SK-N-SH (cell line): ENCODE measurements around the gene CELF2.

Experiments used
- CTCF ChIP-seq: fragments of 200-600 bp; sonication (generic); IDR thresholded peaks from 2 replicates; pipeline ENCODE4 v1.6.1; 2017; ENCODE audit warnings: antibody characterized with exemption, mild to moderate bottlenecking, moderate library complexity
- EP300 ChIP-seq, 2 experiments: IDR thresholded peaks; 2 replicates each; pipeline versions ENCODE4 v1.4.0 to v1.6.1; 2012; ENCODE audit warnings: borderline replicate concordance in 1 of 2, low read depth in 1 of 2, low read length in 1 of 2
- EZH2phosphoT487 ChIP-seq: fragments of 200-600 bp; sonication (generic); IDR thresholded peaks from 2 replicates; pipeline ENCODE4 v1.6.1; 2017; ENCODE audit warnings: low read depth, mixed run types, mild to moderate bottlenecking, antibody characterized with exemption, moderate library complexity, borderline replicate concordance
- JUND ChIP-seq: IDR thresholded peaks from 2 replicates; pipeline ENCODE4 v1.4.0; 2012
- MXI1 ChIP-seq: IDR thresholded peaks from 2 replicates; pipeline ENCODE4 v1.6.1; 2012; ENCODE audit warnings: mild to moderate bottlenecking, low read depth, low read length, improper control_type of control experiment
- NFIC ChIP-seq: IDR thresholded peaks from 2 replicates; pipeline ENCODE4 v1.4.0; 2012; ENCODE audit warnings: borderline replicate concordance
- NRF1 ChIP-seq: IDR thresholded peaks from 2 replicates; pipeline ENCODE4 v1.6.1; 2012; ENCODE audit warnings: low read depth, mild to moderate bottlenecking, low read length
- POLR2AphosphoS5 ChIP-seq: IDR thresholded peaks from 2 replicates; pipeline ENCODE4 v1.6.1; 2012; ENCODE audit warnings: low read depth, low read length
- RAD21 ChIP-seq: IDR thresholded peaks from 2 replicates; pipeline ENCODE4 v1.6.1; 2012; ENCODE audit warnings: mild to moderate bottlenecking, low read length
- RFX5 ChIP-seq: IDR thresholded peaks from 2 replicates; pipeline ENCODE4 v1.6.1; 2012; ENCODE audit warnings: mild to moderate bottlenecking, improper control_type of control experiment, low read length
- RXRA ChIP-seq: IDR thresholded peaks from 2 replicates; pipeline ENCODE4 v1.4.0; 2012; ENCODE audit warnings: low read depth, mild to moderate bottlenecking, borderline replicate concordance
- SIN3A ChIP-seq: IDR thresholded peaks from 2 replicates; pipeline ENCODE4 v1.6.1; 2012; ENCODE audit warnings: low read depth, mild to moderate bottlenecking, low read length, moderate library complexity, borderline replicate concordance
- SMC3 ChIP-seq: IDR thresholded peaks from 2 replicates; pipeline ENCODE4 v1.6.1; 2012; ENCODE audit warnings: low read depth, low read length, improper control_type of control experiment
- TAF1 ChIP-seq: IDR thresholded peaks from 2 replicates; pipeline ENCODE4 v1.6.1; 2012; ENCODE audit warnings: low read depth, mild to moderate bottlenecking, low read length, moderate library complexity, borderline replicate concordance

- no peak for TF ChIP-seq JUND
- TF ChIP-seq CTCF, result no peak
- TF ChIP-seq POLR2AphosphoS5, result no peak
- TF ChIP-seq NFIC, result no peak
- no peak for TF ChIP-seq RAD21
- TF ChIP-seq TAF1, result no peak
- TF ChIP-seq RFX5, result no peak
- TF ChIP-seq RXRA, result no peak
- no peak for TF ChIP-seq EZH2phosphoT487
- no peak for TF ChIP-seq MXI1
- TF ChIP-seq EP300 (IDR thresholded peaks at IDR 0.05; ENCODE audit: borderline replicate concordance in 1 of 2, low read depth in 1 of 2, low read length in 1 of 2), result no peak
- no peak for TF ChIP-seq SIN3A
- TF ChIP-seq SMC3, result no peak
- TF ChIP-seq NRF1, result no peak
Observed at GRCh38 chr10:11355592-11355991, 337.9 kb downstream of the CELF2 start.
